ENCODE data around the gene PDE4B. TPM values are rescaled to one million over a fixed set of nuclear protein-coding genes. Genes with fewer than 3 reads are reported as not detected.

Gene PDE4B
- total RNA-seq, 4 donors from 2014 or later: 3.7 to 16.6 (median 5.1) TPM

GRCh38 chr1:66025188-66025587 is 232.5 kb downstream of the PDE4B start:
- DNase-seq (ENCODE audit: extremely low spot score): no peak
- H3K4me1 ChIP-seq: no peaks in the 10 kb centered on the region
- no peaks in the 10 kb centered on the region for H3K27me3 ChIP-seq
- no peaks in the 10 kb centered on the region for H3K9me3 ChIP-seq
- intact Hi-C loops (cut with DNase I): no loop called here
- H3K27ac ChIP-seq (replicated peaks in 1 of 4): no peak overlapping the region
- H3K36me3 ChIP-seq: no peaks in the 10 kb centered on the region
- H3K4me3 ChIP-seq: no peak overlapping the region
- TF ChIP-seq POLR2AphosphoS5 (IDR thresholded peaks at IDR 0.05) (no peak), CTCF (IDR thresholded peaks at IDR 0.05) (no peak), POLR2A (IDR thresholded peaks at IDR 0.05; ENCODE audit: low read depth) (no peak), EP300 (IDR thresholded peaks at IDR 0.05) (no peak)

DNA sequence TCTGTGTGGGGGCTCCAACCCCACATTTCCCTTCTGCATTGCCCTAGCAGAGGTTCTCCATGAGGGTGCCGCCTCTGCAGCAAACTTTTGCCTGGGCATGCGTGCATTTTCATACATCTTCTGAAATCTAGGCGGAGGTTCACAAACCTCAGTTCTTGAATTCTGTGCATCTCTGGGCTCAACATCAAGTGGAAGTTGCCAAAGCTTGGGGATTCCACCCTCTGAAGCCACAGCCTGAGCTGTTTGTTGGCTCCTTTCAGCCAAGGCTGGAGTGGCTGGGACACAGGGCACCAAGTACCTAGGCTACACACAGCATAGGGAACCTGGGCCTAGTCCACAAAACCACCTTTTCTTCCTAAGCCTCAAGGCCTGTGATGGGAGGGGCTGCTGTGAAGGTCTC is 235.3 kb downstream of the PDE4B start:
- DNase-seq (ENCODE audit: extremely low spot score): no peak
- 100% methylated on average over 3 of the region's 3 CpGs for whole genome bisulfite sequencing
- H3K27ac ChIP-seq (replicated peaks in 1 of 4): no peak overlapping the region
- intact Hi-C loops (cut with DNase I): no loop called here
- no peak overlapping the region for H3K4me3 ChIP-seq
- H3K36me3 ChIP-seq: no peaks in the 10 kb centered on the region
- peaks cover 0 to 4% (median 0%) of the 10 kb centered on the region in 4 donors for H3K9me3 ChIP-seq
- no peak for TF ChIP-seq POLR2A (IDR thresholded peaks at IDR 0.05; ENCODE audit: low read depth)
- TF ChIP-seq POLR2AphosphoS5 (IDR thresholded peaks at IDR 0.05): no peak
- H3K27me3 ChIP-seq: no peaks in the 10 kb centered on the region
- H3K4me1 ChIP-seq: no peaks in the 10 kb centered on the region

DNA sequence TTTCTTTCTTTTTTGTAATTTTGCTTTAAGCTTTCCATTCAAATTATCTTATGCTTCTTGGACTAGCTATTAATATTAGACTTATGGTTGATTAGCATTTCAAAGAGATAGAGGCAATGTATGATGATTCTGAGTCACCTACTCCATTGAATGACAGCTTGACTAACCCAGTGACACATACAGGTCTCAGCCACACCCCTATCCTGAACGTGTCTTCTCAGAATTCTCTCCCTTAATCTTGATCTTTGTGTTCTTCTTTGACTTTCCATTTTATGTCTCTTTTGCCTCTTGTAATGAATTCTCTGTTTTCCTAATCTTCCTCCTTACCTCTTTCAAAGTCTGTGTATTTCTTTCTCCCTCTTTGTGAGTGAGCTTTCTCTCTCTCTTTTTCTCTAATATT is 241.1 kb downstream of the PDE4B start:
- Histone ChIP-seq H3K4me3 (no peak overlapping the region), H3K27ac (replicated peaks in 1 of 4) (no peak overlapping the region), H3K27me3 (no peaks in the 10 kb centered on the region), H3K4me1 (no peaks in the 10 kb centered on the region), H3K9me3 (peaks cover 0 to 4% (median 0%) of the 10 kb centered on the region in 4 donors), H3K36me3 (no peaks in the 10 kb centered on the region)
- no peak for DNase-seq (ENCODE audit: extremely low spot score)
- no peak for TF ChIP-seq POLR2A (IDR thresholded peaks at IDR 0.05; ENCODE audit: low read depth)
- TF ChIP-seq POLR2AphosphoS5 (IDR thresholded peaks at IDR 0.05): no peak
- TF ChIP-seq EP300 (IDR thresholded peaks at IDR 0.05): no peak
- no peak for TF ChIP-seq CTCF (IDR thresholded peaks at IDR 0.05)
- WGBS: 19% methylated on average over 1 of the region's 1 CpG
- intact Hi-C loops (cut with DNase I): no loop called here

DNA sequence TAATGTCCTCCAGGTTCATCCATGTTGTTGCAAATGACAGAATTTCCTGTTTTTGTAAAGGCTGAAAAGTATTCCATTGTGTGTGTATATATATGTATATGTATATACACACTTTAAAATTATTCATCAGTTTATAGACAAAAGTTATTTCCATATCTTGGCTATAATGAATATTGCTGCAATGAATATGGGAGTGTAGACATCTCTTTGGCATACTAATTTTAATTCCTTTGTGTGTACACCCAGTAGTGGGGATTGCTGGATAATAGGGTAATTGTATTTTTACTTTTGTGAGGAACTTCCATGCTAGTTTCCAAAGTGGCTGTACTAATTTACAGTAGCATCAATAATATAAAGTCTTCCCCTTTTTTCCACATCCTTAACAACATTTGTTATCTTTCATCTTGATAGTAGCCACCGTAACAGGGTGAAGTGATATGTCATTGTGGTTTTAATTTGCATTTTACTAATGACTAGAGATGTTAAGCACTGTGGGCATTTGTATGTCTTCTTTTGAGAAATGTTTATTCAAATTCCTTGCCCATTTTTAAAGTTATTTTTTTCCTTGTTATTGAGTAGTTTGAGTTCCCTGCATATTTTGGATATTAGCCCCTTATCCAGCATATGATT is 243.0 kb downstream of the PDE4B start:
- TF ChIP-seq EP300 (IDR thresholded peaks at IDR 0.05) (no peak), CTCF (IDR thresholded peaks at IDR 0.05) (no peak), POLR2A (IDR thresholded peaks at IDR 0.05; ENCODE audit: low read depth) (no peak)
- no peaks in the 10 kb centered on the region for H3K4me1 ChIP-seq
- no peaks in the 10 kb centered on the region for H3K36me3 ChIP-seq
- H3K9me3 ChIP-seq: peaks cover 0 to 2% (median 0%) of the 10 kb centered on the region in 4 donors
- no peak overlapping the region for H3K27ac ChIP-seq (replicated peaks in 1 of 4)
- 50% methylated on average over 1 of the region's 1 CpG for WGBS
- DNase-seq (ENCODE audit: extremely low spot score): no peak
- no peaks in the 10 kb centered on the region for H3K27me3 ChIP-seq
- intact Hi-C loops (cut with DNase I): no loop called here
- no peak overlapping the region for H3K4me3 ChIP-seq

DNA sequence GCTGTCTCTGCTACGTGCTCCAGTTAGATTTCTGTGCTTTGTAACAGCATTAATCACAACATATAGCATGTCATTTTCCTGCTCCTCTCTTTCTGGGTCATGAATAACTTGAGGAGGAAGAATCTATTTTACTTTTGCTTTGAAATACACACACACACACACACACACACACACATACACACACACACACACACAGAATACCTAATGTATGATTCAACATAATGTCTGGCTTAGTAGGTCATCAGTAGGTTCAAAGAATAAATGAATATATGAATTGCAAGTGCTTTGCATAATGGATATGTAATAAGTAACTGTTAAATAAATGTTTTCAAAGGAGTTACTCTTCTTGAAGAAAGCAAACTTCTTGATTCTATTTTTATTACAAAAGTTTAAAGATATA is 249.0 kb downstream of the PDE4B start:
- Histone ChIP-seq H3K27ac (replicated peaks in 1 of 4) (no peak overlapping the region), H3K36me3 (no peaks in the 10 kb centered on the region), H3K9me3 (no peaks in the 10 kb centered on the region), H3K4me3 (no peak overlapping the region), H3K27me3 (no peaks in the 10 kb centered on the region), H3K4me1 (no peaks in the 10 kb centered on the region)
- WGBS: 42% methylated on average over 1 of the region's 1 CpG
- DNase-seq (ENCODE audit: extremely low spot score): no peak
- TF ChIP-seq POLR2AphosphoS5 (IDR thresholded peaks at IDR 0.05): no peak
- TF ChIP-seq POLR2A (IDR thresholded peaks at IDR 0.05; ENCODE audit: low read depth): no peak
- TF ChIP-seq CTCF (IDR thresholded peaks at IDR 0.05): no peak
- no peak for TF ChIP-seq EP300 (IDR thresholded peaks at IDR 0.05)
- intact Hi-C loops (cut with DNase I): no loop called here

Data from esophagus muscularis mucosa (tissue), 4 donors.